HG03558 (cell line): ENCODE results near the gene LYPD6B.

Source experiments
- ATAC-seq: cut with Tn5 transposase; IDR thresholded peaks from one replicate; pipeline ENCODE4 v1.9.1; 2021; ENCODE audit warnings: moderate number of reproducible peaks; ENCODE audit not compliant: unreplicated experiment; ENCODE audit errors: extremely low read depth

Gene LYPD6B

GRCh38 chr2:149152469-149152953, 114.0 kb downstream of the LYPD6B start:
- no peak for ATAC-seq

DNA sequence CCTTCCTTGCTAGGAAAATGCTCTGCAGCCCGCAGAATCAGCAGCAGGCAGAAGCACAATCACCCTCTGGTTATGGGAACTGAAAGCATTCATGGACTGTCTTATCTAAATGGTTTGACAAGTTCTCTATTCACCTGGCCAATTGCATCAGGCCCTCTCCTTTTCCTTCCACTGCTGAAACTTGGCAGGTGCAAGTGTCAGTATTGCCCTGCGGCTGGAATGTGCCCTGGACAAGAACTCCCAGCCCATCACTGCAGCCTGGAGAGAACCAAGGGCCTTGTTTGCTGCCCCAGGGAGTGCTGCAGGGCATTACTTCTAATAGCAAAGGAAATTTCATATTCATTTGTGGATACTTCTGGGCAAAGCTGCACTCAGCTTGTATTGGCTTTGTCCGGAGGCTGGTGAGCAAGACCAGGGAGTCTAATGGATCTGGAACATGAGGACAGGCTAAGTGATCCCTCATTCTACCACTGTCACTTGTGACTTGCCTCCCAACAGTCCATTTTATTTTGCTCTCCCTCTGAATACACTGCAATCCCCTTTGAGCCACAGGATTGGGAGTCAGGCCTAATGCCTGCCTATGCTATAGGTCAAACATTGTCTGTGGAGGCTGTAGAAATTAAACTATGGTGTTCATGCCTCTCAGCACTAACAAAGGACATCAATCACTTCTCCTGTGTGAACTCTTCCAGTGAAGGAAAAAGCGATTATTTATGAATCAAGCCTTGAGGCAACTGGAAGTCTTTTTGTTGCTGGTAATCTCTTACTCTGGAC, 116.9 kb downstream of the LYPD6B start:
- no peak for ATAC-seq

DNA sequence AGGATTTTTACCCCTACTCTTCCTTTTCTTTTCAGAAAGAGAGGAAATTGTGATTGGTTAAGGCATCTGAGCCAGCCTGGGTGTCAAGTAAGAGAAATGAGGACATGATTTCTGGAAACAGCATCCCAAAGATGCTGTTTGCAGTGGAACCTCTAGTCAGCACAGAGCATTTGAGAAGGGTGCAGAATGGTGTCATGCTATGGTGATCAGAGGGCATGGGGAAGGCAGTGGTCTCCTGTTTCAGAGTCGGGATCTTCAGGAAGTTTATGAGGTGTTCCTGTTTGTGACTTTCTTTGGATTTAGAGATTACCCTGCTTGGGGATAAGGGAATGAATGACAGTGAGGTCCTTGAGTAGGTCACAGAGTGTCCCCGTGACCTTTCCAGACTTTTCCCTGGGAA, 117.5 kb downstream of the LYPD6B start:
- ATAC-seq: no peak

- no peak for ATAC-seq
These were observed 118.7 kb downstream of the LYPD6B start for GRCh38 chr2:149156971-149157740.

DNA sequence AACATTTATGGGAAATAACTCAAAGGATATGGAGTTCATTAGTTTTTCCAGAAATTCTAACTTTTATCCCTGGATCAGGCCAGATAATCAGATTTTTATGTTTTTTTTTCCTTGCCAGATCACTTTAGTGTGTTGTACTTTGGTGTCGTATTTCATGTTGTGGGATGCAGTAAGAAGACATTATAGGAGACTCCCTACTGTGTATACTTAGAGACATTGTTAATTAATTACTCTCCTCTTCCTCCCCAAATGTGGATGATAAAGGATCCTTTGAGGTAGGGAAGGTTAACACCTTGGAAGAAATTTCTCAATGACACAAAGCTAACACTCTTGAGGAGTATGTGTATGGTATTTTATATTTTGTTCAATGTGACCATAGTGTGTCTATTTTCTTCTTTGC, 120.5 kb downstream of the LYPD6B start:
- no peak for ATAC-seq

GRCh38 chr2:149160195-149160594, 121.7 kb downstream of the LYPD6B start:
- no peak for ATAC-seq

- ATAC-seq: peak; percentile 93
These were observed 122.3 kb downstream of the LYPD6B start for GRCh38 chr2:149160701-149161217.

DNA sequence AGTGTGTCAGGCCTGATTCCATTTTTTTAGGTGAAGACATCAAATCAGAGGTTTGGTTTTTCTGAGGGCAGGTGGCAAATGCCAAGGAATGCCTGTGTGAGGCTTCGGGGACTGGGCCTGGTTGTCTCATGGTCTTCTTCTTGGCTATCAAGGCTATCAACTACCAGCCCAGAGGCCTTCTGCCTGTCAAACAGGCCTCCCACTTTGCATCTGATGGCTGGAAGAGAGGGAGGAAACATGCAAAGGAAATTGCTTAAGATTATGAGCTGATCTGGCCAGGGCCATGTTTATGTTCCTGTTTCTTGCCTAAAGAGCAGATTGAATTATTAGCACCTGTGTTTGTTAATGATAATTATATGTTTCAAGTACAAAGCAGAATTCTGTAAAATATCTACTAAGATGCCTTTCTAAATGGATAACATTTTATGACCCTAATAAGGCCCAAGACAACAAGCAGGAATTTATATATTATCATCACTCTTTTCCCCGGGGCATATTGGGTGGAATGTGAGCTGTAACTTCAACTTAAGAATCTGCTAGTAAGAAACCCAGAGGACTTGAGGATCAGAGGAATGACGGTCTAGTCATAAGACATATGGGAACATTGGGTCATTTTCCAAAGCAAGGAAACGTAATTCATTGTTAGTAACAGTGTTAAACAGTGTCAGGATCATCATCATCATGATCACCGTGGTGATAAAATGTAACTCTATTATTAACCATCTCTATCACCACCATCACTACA, 123.2 kb downstream of the LYPD6B start:
- ATAC-seq: no peak

GRCh38 chr2:149164296-149164695, 125.8 kb downstream of the LYPD6B start:
- no peak for ATAC-seq

- ATAC-seq: no peak
These were observed 126.3 kb downstream of the LYPD6B start for GRCh38 chr2:149164827-149165226.

- ATAC-seq: no peak
These were observed 128.7 kb downstream of the LYPD6B start for GRCh38 chr2:149167001-149167780.

DNA sequence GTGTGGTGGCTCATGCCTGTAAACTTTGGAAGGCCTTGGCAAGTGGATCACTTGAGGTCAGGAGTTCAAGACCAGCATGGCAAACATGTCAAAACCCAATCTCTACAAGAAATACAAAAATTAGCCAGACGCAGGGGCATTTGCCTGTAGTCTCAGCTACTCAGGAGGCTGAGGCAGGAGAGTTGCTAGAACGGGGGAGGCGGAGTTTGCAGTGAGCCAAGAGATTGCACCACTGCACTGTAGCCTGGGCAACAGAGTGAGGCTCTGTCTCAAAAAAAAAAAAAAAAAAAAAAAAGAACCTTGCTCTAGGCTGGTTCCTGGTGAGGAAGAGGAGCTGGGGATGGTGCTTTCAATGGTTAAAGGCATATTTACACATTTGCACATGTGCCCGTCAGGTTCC, 129.4 kb downstream of the LYPD6B start:
- ATAC-seq: no peak

- no peak for ATAC-seq
These were observed 131.2 kb downstream of the LYPD6B start for GRCh38 chr2:149169656-149170055.

DNA sequence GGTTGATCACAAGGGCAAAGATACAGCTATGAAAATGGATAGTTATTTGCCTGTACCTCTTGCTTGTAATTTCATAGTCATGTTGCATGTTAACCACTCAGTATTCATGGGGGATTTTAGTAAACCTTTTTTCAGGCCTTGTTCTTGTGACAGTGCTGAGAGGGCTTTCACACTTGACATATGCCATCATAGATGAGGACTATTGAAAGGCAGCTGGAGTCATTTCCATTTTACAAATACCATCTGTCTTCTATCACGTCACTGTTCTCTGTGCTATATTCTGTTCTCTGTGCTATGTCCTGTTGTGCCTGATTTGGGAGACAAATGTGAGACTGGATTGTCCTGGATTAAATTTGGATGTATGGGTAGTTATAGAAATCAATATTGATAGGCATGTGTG, 131.7 kb downstream of the LYPD6B start:
- ATAC-seq: no peak

GRCh38 chr2:149170911-149171310, 132.4 kb downstream of the LYPD6B start:
- ATAC-seq: no peak

GRCh38 chr2:149173220-149173619, 134.7 kb downstream of the LYPD6B start:
- no peak for ATAC-seq

- ATAC-seq: no peak
These were observed 137.5 kb downstream of the LYPD6B start for GRCh38 chr2:149175956-149176355.

DNA sequence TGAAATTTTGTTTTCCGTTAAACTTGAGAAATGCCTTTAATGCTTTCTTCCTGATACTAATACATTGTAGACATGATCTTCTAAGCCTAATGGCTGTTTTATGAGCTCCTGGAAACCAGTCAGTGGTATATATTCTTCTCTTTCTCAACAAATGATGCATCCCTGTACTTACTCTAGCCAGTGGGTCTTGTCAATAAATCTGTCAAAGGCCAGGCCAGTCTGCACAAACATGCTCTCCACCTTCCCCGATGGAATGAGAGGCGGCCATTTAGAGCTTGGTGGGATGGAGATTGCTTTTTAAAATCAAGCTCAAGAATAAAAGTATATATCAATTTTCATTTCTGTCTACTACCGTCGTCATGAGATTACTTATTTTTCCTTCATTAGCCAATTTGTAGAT, 140.1 kb downstream of the LYPD6B start:
- ATAC-seq: no peak

GRCh38 chr2:149180226-149180875, 141.9 kb downstream of the LYPD6B start:
- ATAC-seq: no peak
